GM12891 (cell line): Measurements from ENCODE around the gene LRMDA.

Experiments used
- POLR2A ChIP-seq: IDR thresholded peaks from 2 replicates; pipeline ENCODE4 v1.6.1; 2011; ENCODE audit warnings: low read depth, low read length, control low read depth
- POLR2AphosphoS5 ChIP-seq: IDR thresholded peaks from 2 replicates; pipeline ENCODE4 v1.6.1; 2011; ENCODE audit warnings: low read depth, low read length, control low read depth
- TAF1 ChIP-seq: IDR thresholded peaks from 2 replicates; pipeline ENCODE4 v1.6.1; 2011; ENCODE audit warnings: low read depth, low read length, control low read depth

DNA sequence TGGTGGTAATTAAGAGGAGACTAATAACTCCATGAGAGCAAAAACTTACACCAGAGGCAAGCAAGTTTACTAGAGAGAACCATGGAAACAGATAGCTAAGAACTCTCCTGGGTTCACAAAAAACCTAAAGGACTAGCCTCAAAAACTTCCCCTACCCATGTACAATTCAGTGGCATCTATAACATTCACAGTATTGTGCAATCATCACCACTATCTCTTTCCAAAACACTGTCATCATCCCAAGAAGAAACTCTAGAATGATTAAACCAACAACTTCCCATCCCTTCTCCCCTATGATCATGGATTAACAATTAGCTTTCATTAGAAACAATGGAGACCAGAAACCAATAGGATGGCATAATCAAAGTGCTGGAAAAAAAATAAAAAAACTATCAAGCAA lies 1038.3 kb downstream of the LRMDA start:
- no peak for TF ChIP-seq POLR2A
- no peak for TF ChIP-seq POLR2AphosphoS5
- TF ChIP-seq TAF1, result no peak
